ENCODE data around the gene PTK7.
A peak's percentile ranks its signal among the peaks of the same experiment; 100 is the strongest.

Gene PTK7

GRCh38 chr6:43180985-43181384 lies 104.9 kb downstream of the PTK7 start:
- DNase-seq (ENCODE audit: low read depth), result no peak

DNA sequence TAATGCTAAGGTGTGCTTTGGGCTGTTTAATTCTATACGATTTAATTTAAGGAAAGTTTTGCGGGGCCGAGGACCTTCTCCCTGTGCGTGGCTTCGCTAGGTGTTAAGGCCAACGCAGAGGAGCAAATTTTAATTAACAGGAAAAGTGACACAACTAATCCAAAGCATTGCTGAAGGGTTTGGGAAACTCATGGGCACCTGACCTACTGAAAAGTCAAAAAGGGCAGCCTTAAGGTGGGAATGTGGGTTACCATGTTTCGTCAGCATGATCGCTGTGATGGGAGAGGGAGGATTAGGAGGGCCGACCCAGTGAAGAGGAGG lies 105.5 kb downstream of the PTK7 start:
- no peak for DNase-seq (ENCODE audit: low read depth)

GRCh38 chr6:43181942-43182860 lies 106.1 kb downstream of the PTK7 start, which contains the start of gene CUL9:
CUL9 (plus strand) TSS chr6:43182196; CDS start chr6:43184311, 2,115 bp downstream.
- peak; percentile 57 for DNase-seq (ENCODE audit: low read depth)

DNA sequence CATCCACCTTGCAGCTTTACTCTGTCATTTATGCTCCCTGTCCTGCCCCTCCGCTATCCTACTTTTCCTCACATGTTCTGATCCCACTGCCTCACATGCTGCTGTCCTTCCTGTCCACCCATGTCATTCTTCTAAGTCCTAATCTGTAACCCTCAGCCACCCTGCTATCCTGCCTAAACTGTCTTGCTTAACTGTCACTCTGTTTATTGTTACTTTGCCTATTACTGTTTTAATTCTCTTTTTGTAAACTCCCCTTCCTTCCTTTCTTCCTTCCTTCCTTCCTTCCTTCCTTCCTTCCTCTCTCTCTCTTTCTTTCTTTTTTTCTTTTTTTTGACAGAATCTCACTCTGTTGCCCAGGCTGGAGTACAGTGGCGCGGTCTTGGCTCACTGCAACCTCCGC lies 107.3 kb downstream of the PTK7 start:
- DNase-seq (ENCODE audit: low read depth), result no peak

DNA sequence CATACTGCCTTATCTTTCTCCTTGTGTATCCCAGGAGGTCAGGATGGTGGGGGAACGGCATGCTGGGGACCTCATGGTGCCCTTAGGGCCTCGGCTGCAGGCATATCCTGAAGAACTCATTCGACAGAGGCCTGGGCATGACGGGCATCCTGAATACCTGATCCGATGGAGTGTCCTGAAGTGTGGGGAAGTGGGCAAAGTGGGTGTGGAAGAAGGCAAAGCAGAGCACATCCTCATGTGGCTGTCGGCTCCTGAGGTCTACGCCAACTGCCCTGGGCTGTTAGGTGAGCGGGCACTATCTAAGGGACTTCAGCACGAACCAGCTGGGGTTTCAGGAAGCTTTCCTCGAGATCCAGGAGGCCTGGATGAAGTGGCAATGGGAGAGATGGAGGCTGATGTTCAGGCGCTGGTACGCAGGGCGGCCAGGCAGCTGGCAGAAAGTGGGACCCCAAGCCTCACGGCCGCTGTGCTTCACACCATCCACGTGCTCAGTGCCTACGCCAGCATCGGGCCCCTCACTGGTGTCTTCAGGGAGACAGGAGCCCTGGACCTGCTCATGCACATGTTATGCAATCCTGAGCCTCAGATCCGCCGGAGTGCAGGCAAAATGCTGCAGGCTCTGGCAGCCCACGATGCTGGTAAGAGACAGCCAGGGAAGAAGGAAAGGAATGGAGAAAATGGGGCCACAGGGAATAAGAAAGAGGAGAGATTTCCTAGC lies 108.3 kb downstream of the PTK7 start:
- DNase-seq (ENCODE audit: low read depth), result no peak

DNA sequence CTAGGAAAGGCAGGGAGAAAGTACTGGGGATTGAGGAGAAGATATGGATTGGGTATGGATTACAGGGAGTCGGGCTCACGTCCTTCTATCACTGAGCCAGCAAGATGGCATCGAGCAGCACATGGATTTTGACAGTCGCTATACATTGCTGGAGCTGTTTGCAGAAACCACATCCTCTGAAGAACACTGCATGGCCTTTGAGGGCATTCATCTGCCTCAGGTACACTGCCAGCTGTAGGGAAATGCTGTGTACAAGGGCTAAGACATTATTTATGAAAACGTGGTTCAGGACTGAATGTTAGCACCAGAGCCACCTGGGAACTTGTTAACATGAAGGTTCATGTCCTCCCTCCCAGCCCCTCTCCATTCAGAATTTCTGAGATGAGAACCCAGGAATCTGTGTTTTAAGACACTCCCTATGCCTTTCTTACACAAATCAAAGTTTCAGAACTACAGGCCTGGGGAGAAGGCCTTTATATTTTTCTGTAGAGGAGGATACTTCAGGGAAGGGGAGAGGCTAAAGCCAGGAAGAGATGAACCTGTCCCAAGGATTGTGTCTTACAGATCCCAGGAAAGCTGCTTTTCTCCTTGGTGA lies 109.4 kb downstream of the PTK7 start:
- no peak for DNase-seq (ENCODE audit: low read depth)

GRCh38 chr6:43186019-43186418 lies 109.9 kb downstream of the PTK7 start:
- DNase-seq (ENCODE audit: low read depth), result no peak

GRCh38 chr6:43186706-43187105 lies 110.6 kb downstream of the PTK7 start:
- DNase-seq (ENCODE audit: low read depth), result no peak

- DNase-seq (ENCODE audit: low read depth), result no peak
Observed at GRCh38 chr6:43187821-43188220, 111.7 kb downstream of the PTK7 start.

DNA sequence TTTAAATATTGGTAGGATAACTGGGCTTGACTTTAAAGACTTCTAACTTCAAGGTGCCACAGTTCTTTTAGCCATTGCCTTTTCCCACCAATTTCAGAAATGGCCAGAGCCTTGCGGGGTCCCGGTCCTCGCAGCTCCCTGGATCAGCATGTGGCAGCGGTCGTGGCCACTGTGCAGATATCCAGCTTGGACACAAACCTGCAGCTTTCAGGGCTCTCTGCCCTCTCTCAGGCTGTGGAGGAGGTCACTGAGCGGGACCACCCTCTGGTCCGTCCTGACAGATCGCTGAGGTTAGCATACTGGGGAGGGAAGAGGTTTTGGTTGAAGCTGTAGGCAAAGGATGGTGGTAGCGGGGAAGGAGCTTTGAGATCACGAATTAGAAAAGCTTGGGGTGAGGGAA lies 112.3 kb downstream of the PTK7 start:
- DNase-seq (ENCODE audit: low read depth), result no peak

- DNase-seq (ENCODE audit: low read depth), result no peak
Observed at GRCh38 chr6:43189776-43190304, 113.7 kb downstream of the PTK7 start.

- DNase-seq (ENCODE audit: low read depth), result no peak
Observed at GRCh38 chr6:43192911-43193310, 116.8 kb downstream of the PTK7 start.

DNA sequence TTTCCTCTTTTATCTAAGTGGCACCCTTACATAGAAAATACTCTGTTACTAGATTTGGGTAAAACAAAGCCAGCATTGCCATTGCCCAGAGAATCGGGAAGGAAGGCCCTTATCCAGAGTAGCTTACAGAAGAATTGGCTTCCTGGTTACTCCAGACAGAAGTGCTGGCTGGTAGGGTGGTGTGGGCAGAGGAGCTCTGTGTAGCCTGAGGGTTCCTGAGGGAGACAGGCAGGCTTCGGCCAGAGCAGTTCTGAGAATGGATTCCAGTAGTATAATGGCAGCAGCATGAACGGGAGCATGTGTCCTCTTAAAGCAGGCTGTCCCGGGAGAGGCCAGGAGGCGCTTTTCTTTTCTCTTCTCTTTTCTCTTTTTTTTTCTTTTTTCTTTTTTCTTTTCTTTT lies 117.8 kb downstream of the PTK7 start:
- DNase-seq (ENCODE audit: low read depth), result no peak

GRCh38 chr6:43196337-43196736 lies 120.2 kb downstream of the PTK7 start:
- no peak for DNase-seq (ENCODE audit: low read depth)

GRCh38 chr6:43199912-43200311 lies 123.8 kb downstream of the PTK7 start:
- no peak for DNase-seq (ENCODE audit: low read depth)

GRCh38 chr6:43200541-43200940 lies 124.4 kb downstream of the PTK7 start:
- no peak for DNase-seq (ENCODE audit: low read depth)

DNA sequence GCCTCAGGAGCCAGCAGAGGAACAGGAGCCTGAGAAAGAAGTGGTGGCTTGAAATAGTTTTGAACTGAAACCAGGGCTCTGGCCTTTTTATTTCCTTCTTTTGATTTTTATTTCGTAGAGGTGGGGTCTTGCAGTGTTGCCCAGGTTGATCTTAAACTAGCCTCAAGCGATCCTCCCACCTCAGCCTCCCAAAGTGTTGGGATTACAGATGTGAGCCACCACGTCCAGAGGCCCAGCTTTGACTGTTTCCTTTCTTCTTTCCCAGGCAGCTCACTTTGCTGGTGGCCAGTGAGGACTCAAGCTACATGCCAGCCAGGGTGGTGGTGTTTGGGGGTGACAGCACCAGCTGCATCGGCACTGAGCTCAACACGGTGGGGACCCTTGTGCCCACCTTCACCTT lies 126.3 kb downstream of the PTK7 start:
- DNase-seq (ENCODE audit: low read depth), result no peak

- no peak for DNase-seq (ENCODE audit: low read depth)
Observed at GRCh38 chr6:43203029-43203717, 127.1 kb downstream of the PTK7 start.

DNA sequence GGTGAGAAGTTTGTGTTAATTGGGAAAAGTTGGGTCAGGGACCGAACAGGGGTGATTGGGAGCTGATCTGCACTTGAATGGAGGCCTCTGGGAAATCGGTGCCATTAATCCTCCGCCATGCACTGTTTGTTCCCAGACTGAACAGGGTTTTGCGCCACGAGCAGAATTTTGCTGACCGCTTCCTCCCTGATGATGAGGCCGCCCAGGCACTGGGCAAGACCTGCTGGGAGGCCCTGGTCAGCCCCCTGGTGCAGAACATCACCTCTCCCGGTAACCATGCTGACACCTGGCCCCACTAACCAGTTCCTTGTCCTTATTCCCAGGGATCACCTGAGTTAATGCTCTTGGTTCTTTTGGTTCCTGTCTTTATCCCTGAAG lies 127.6 kb downstream of the PTK7 start:
- no peak for DNase-seq (ENCODE audit: low read depth)

GRCh38 chr6:43204271-43205105 lies 128.4 kb downstream of the PTK7 start:
- DNase-seq (ENCODE audit: low read depth), result no peak

DNA sequence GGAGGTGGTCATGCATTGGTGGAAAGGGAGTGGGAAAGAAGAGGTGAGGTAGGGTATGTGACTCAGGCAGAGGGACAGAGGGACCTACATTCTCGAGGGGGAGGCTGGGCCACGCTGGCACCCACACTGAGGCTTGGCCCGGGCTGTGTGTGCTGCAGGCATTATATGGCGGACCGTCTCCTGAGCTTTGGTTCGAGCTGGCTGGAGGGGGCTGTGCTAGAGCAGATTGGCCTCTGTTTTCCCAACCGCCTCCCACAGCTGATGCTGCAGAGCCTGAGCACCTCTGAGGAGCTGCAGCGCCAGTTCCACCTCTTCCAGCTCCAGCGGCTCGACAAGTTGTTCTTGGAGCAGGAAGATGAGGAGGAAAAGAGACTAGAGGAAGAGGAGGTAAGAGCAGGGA lies 129.7 kb downstream of the PTK7 start:
- DNase-seq (ENCODE audit: low read depth), result no peak

Measured in stimulated activated CD8-positive, alpha-beta memory T cell treated with anti-CD3 and anti-CD28 coated beads, Interleukin-12 subunit alpha, Interleukin-12 subunit beta, amount 100 ng/mL, for 1 hour (primary cell).